ENCODE data around the gene MYEOV. TPM values are rescaled to one million over a fixed set of nuclear protein-coding genes. Genes with fewer than 3 reads are reported as not detected.

Gene MYEOV
- total and polyA plus RNA-seq, 2 of the 8 experiments (the other 6 are each of a cell fraction or from before 2014, with no cell fraction given): 0.44 to 0.67 TPM

GRCh38 chr11:69312453-69313404, 18.8 kb downstream of the MYEOV start:
- no peaks in the 10 kb centered on the region for H3K79me2 ChIP-seq (ENCODE audit: control insufficient read depth in 1 of 2, insufficient read depth in 2 of 2, low read length in 2 of 2)
- no peak overlapping the region for H4K8ac ChIP-seq (ENCODE audit: extremely low read depth, insufficient read depth, low read length)
- no peak overlapping the region for H4K5ac ChIP-seq (ENCODE audit: insufficient read length, low read depth, low read length)
- no peak overlapping the region for H3K18ac ChIP-seq (ENCODE audit: extremely low read depth, low read length)
- FAIRE-seq: no peak
- H3K56ac ChIP-seq (replicated peaks; ENCODE audit: insufficient read length, low read depth, low read length): no peak overlapping the region
- peaks cover 0 to 3% (median 1%) of the 10 kb centered on the region in 4 experiments; a peak in 1 of 7 replicates for H3K4me1 ChIP-seq (replicated peaks in 1 of 4; ENCODE audit: control insufficient read depth in 3 of 4, insufficient read depth in 4 of 4, low read length in 3 of 4)
- 96% methylated on average over 10 of the region's 15 CpGs; no CpG with 5 or more reads in 1 of the 2 experiments for WGBS, 2 experiments (ENCODE audit: extremely low coverage in 1 of 2, insufficient coverage in 1 of 2, insufficient read length in 1 of 2, insufficient replicate concordance in 2 of 2, low coverage in 1 of 2, low lambda C conversion rate in 2 of 2, missing lambda C conversion rate in 1 of 2)
- H2BK5ac ChIP-seq (ENCODE audit: low read depth, low read length): no peak overlapping the region
- no peak overlapping the region for H2AK5ac ChIP-seq (ENCODE audit: low read depth, low read length)
- no peak overlapping the region for H3K4me2 ChIP-seq (ENCODE audit: insufficient read depth in 1 of 2, low read depth in 2 of 2, low read length in 2 of 2)
- no peak overlapping the region for H2AFZ ChIP-seq (ENCODE audit: low read length)
- no peak overlapping the region for H3K23ac ChIP-seq (ENCODE audit: insufficient read length)
- H2BK20ac ChIP-seq (ENCODE audit: low read length): no peak overlapping the region
- no peaks in the 10 kb centered on the region for H4K20me1 ChIP-seq (replicated peaks in 1 of 2; ENCODE audit: control insufficient read depth in 1 of 2, insufficient read depth in 2 of 2, low read length in 2 of 2)
- no peak for DNase-seq (ENCODE audit: low read depth in 1 of 2, low spot score in 2 of 2)
- no peak overlapping the region for H3K4ac ChIP-seq (replicated peaks; ENCODE audit: insufficient read length, low read depth, low read length)
- no peaks in the 10 kb centered on the region for H3K79me1 ChIP-seq (ENCODE audit: low read depth, low read length)
- no peak overlapping the region for H3K4me3 ChIP-seq (ENCODE audit: extremely low read depth in 1 of 4, insufficient read depth in 2 of 4, low read depth in 3 of 4, low read length in 4 of 4)
- H3K23me2 ChIP-seq (ENCODE audit: low read depth, low read length): peaks cover 10% of the 10 kb centered on the region; the same call in 1 of the 2 replicates
- ChIA-PET POLR2A (ENCODE audit: partially characterized antibody) (interaction anchor here (0.6 kb wide), 1 partner anchor 63 kb away, joined by 4 read pairs; no protein-coding TSS in a partner anchor), CTCF (ENCODE audit: partially characterized antibody) (interaction anchor here (0.5 to 1.1 kb wide), 3 partner anchors 20 to 80 kb away, joined by 3 to 4 read pairs (median 3); no protein-coding TSS in a partner anchor)
- H3K27me3 ChIP-seq (replicated peaks in 1 of 4; ENCODE audit: control insufficient read depth in 3 of 4, extremely low read depth in 1 of 4, insufficient read depth in 3 of 4, low read length in 3 of 4): no peaks in the 10 kb centered on the region; a peak in 1 of 7 replicates
- no peak overlapping the region for H3K14ac ChIP-seq (ENCODE audit: insufficient read length)
- no peak overlapping the region for H2BK12ac ChIP-seq (ENCODE audit: low read depth, low read length)
- H2BK15ac ChIP-seq (ENCODE audit: low read length): no peak overlapping the region
- H3K9me3 ChIP-seq (ENCODE audit: insufficient read depth in 2 of 2, low read depth in 1 of 2, low read length in 1 of 2): no peaks in the 10 kb centered on the region
- no peak overlapping the region for H2BK120ac ChIP-seq (replicated peaks; ENCODE audit: low read depth, low read length)
- H4K91ac ChIP-seq (replicated peaks; ENCODE audit: insufficient read length, low read length): no peak overlapping the region
- H3K27ac ChIP-seq (ENCODE audit: low read depth, low read length): no peak overlapping the region
- no peak overlapping the region for H3K9ac ChIP-seq (replicated peaks in 1 of 4; ENCODE audit: extremely low read depth in 1 of 4, low read depth in 3 of 4, low read length in 3 of 4)
- no peaks in the 10 kb centered on the region for H3K36me3 ChIP-seq (ENCODE audit: control insufficient read depth in 2 of 4, insufficient read depth in 4 of 4, low read length in 3 of 4)
- TF ChIP-seq USF2 (IDR thresholded peaks at IDR 0.05; ENCODE audit: low read length) (no peak), ATF2 (IDR thresholded peaks at IDR 0.05; ENCODE audit: low read length) (no peak), CBX5 (IDR thresholded peaks at IDR 0.05; ENCODE audit: low read depth, low read length) (no peak), MAX (IDR thresholded peaks at IDR 0.05) (no peak), BCL11A (IDR thresholded peaks at IDR 0.05; ENCODE audit: low read depth in 2 of 2, low read length in 2 of 2) (no peak), POLR2AphosphoS5 (IDR thresholded peaks at IDR 0.05; ENCODE audit: low read depth, low read length) (no peak), FOSL1 (IDR thresholded peaks at IDR 0.05; ENCODE audit: insufficient read depth, low read depth, low read length) (no peak), SIN3A (conservative IDR thresholded peaks at IDR 0.05 in 1 of 2, IDR thresholded peaks at IDR 0.05 in 1 of 2; ENCODE audit: low read depth in 1 of 2, low read length in 2 of 2) (no peak)

Data from H1 (cell line).